MCF 10A (cell line): ENCODE results near the gene AKAP13. TPM values are rescaled to one million over a fixed set of nuclear protein-coding genes. Genes with fewer than 3 reads are reported as not detected.

ENCODE experiments used
- BruUV-seq: library from RNA; stranded (reverse); fragments of 400-500 nt; replicated peaks from 2 replicates; lab custom pipeline; 2021; lab: Mats Ljungman, UMichigan
- CTCF ChIA-PET: fragments of 300-600 bp; sonication (Branson Sonifier 250); formaldehyde crosslinking; extraction: SDS; loops from one replicate; lab custom pipeline; 2021; ENCODE audit warnings: antibody characterized with exemption, inconsistent platforms; lab: Yijun Ruan, JAX
- POLR2A ChIA-PET: fragments of 300-600, 350-650 bp; sonication (Branson Sonifier 250); formaldehyde crosslinking; extraction: SDS; loops from one replicate; lab custom pipeline; 2020; ENCODE audit warnings: antibody characterized with exemption, inconsistent platforms; lab: Yijun Ruan, JAX
- DNase-seq: peaks from one replicate; pipeline ENCODE4 v3.0.0-alpha.2; 2018; ENCODE audit not compliant: unreplicated experiment
- H3K27ac Mint-ChIP-seq: one replicate; pipeline ENCODE4 v1.8.0; 2022; ENCODE audit warnings: mild to moderate bottlenecking, low read depth, mixed read lengths; ENCODE audit not compliant: unreplicated experiment
- H3K27me3 Mint-ChIP-seq: one replicate; pipeline ENCODE4 v1.8.0; 2022; ENCODE audit warnings: mixed read lengths; ENCODE audit not compliant: insufficient read depth, unreplicated experiment
- H3K36me3 Mint-ChIP-seq: one replicate; pipeline ENCODE4 v1.8.0; 2022; ENCODE audit warnings: mild to moderate bottlenecking, moderate library complexity, mixed read lengths; ENCODE audit not compliant: insufficient read depth, unreplicated experiment
- H3K4me1 Mint-ChIP-seq: one replicate; pipeline ENCODE4 v1.8.0; 2022; ENCODE audit warnings: mixed read lengths; ENCODE audit not compliant: insufficient read depth, unreplicated experiment
- H3K4me3 Mint-ChIP-seq: one replicate; pipeline ENCODE4 v1.8.0; 2022; ENCODE audit warnings: mild to moderate bottlenecking, moderate library complexity, mixed read lengths; ENCODE audit not compliant: unreplicated experiment
- H3K9me3 Mint-ChIP-seq: one replicate; pipeline ENCODE4 v1.8.0; 2022; ENCODE audit warnings: mixed read lengths; ENCODE audit not compliant: unreplicated experiment
- intact Hi-C: fragments of 100-400 bp; cut with micrococcal nuclease; formaldehyde crosslinking; loops from 2 replicates; pipeline ENCODE4 v1.14.1; 2022
- total RNA-seq: library from RNA; stranded (reverse); gene quantifications from 2 replicates; pipeline ENCODE4 v1.2.3, GENCODE V29; 2022
- TF ChIP-seq, protein P1 (sequence below): fragments of 200-600 bp; IDR thresholded peaks from one replicate; pipeline ENCODE4 v1.8.0; 2022; ENCODE audit warnings: antibody characterized with exemption, mild to moderate bottlenecking; ENCODE audit not compliant: unreplicated experiment

AKAP13 gene
- total RNA-seq, 1 experiment from 2014 or later: 65.7 TPM

DNA sequence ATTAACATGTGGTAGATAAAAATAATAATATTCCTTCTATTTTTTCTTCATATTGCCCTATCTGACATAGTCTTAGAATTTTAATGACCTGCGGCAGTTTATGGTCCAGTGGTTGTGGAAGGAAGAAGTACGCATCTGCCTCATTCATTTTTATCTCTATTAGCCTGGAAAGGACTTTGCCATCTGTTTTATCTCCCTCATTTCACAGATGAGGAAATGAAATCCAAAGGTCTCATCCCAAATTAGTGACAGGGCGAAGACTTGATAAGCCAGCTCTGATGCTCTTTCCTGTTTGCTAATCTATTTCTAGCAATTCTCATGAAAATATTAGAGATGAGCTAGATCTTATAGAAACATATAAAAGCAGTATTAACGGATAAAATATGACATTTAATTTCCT, 301.0 kb downstream of the AKAP13 start:
- H3K9me3 Mint-ChIP-seq: no peaks in the 10 kb centered on the region
- CTCF ChIA-PET: no interaction called here
- no peaks in the 10 kb centered on the region for H3K27me3 Mint-ChIP-seq
- H3K27ac Mint-ChIP-seq: no peak overlapping the region
- POLR2A ChIA-PET: interaction anchor here (0.7 to 1.4 kb wide), 2 partner anchors 9 to 1877 kb away, joined by 3 to 4 read pairs; no protein-coding TSS in a partner anchor
- peaks cover 3% of the 10 kb centered on the region for H3K4me1 Mint-ChIP-seq
- DNase-seq: no peak
- BruUV-seq: no TSS peak
- TF ChIP-seq, protein P1, sequence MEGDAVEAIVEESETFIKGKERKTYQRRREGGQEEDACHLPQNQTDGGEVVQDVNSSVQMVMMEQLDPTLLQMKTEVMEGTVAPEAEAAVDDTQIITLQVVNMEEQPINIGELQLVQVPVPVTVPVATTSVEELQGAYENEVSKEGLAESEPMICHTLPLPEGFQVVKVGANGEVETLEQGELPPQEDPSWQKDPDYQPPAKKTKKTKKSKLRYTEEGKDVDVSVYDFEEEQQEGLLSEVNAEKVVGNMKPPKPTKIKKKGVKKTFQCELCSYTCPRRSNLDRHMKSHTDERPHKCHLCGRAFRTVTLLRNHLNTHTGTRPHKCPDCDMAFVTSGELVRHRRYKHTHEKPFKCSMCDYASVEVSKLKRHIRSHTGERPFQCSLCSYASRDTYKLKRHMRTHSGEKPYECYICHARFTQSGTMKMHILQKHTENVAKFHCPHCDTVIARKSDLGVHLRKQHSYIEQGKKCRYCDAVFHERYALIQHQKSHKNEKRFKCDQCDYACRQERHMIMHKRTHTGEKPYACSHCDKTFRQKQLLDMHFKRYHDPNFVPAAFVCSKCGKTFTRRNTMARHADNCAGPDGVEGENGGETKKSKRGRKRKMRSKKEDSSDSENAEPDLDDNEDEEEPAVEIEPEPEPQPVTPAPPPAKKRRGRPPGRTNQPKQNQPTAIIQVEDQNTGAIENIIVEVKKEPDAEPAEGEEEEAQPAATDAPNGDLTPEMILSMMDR: no peak
- no peak overlapping the region for H3K4me3 Mint-ChIP-seq
- intact Hi-C loops: no loop called here
- peaks cover 70% of the 10 kb centered on the region for H3K36me3 Mint-ChIP-seq

DNA sequence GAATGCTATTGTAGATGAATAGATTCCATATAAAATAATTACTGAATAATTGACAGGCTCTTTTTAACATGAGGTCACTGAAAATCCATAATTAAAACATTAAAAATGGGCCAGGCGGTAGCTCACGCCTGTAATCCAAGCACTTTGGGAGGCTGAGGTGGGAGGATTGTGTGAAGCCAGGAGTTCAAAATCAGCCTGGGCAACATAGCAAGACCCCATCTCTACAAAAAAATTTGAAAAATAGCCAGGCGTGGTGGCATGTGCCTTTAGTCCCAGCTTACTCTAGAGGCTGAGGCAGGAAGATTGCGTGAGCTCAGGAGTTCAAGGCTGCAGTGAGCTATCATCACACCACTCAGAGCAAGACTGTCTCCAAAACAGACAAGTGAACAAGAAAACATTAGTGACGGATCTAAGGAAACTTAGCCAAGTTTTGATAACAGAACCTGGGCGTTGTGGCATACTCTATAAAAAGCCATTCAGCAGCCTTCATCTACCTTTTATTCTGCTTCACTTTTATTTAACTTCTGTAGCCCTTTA, 303.8 kb downstream of the AKAP13 start:
- Mint-ChIP-seq H3K9me3 (no peaks in the 10 kb centered on the region), H3K4me1 (no peaks in the 10 kb centered on the region), H3K27ac (no peak overlapping the region), H3K27me3 (no peaks in the 10 kb centered on the region), H3K4me3 (no peak overlapping the region), H3K36me3 (peaks cover 78% of the 10 kb centered on the region)
- no TSS peak for BruUV-seq
- no peak for DNase-seq
- ChIA-PET POLR2A (no interaction called here), CTCF (no interaction called here)
- TF ChIP-seq, protein P1: no peak
- intact Hi-C loops: no loop called here

DNA sequence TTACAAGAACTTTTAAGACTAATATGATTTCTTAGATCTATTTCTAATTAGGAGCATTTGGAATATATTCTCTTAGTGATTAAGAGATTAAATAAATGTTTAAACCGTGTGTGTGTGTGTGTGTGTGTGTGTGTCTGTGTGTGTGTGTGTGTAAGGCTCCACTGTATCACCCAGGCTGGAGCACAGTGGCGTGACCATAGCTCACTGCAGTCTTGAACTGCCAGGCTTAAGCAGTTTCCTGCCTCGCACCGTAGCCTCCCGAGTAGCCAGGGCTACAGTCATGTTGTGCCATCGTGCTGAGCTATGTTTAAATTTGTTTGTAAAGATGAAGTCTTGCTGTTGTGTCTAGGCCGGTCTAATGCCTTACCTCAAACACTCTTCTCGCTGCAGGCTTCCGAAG, 305.0 kb downstream of the AKAP13 start:
- TF ChIP-seq, protein P1: no peak
- H3K4me3 Mint-ChIP-seq: no peak overlapping the region
- ChIA-PET POLR2A (no interaction called here), CTCF (no interaction called here)
- no peaks in the 10 kb centered on the region for H3K4me1 Mint-ChIP-seq
- H3K9me3 Mint-ChIP-seq: no peaks in the 10 kb centered on the region
- BruUV-seq: no TSS peak
- DNase-seq: no peak
- no peaks in the 10 kb centered on the region for H3K27me3 Mint-ChIP-seq
- peaks cover 83% of the 10 kb centered on the region for H3K36me3 Mint-ChIP-seq
- intact Hi-C loops: no loop called here
- no peak overlapping the region for H3K27ac Mint-ChIP-seq

DNA sequence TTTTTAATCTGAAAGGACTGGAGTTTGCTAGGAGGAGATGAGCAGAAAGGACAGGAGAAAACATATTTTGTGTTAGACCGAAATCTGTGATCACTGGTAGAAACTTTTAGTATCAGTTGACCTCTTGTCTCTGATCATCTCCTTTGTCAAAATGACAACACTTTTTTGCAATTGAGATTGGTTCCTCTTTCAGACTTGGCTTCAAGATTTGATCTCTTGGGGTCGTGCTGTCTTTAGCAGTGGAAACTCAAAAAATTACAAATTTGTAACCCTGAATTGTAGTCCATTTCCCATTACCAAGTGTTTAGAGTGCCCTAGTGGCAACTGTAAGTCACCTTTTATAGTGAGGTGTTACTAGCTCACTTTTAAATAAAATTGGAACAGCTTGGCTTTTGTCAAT, 306.9 kb downstream of the AKAP13 start:
- ChIA-PET POLR2A (interaction anchor here (0.7 to 1.4 kb wide), 2 partner anchors 13 to 22 kb away, joined by 3 to 4 read pairs; no protein-coding TSS in a partner anchor), CTCF (interaction anchor here (1.2 kb wide), 1 partner anchor 202 kb away, joined by 4 read pairs; no protein-coding TSS in a partner anchor)
- Mint-ChIP-seq H3K36me3 (peaks cover 71% of the 10 kb centered on the region), H3K27me3 (no peaks in the 10 kb centered on the region), H3K9me3 (no peaks in the 10 kb centered on the region), H3K4me3 (no peak overlapping the region), H3K27ac (no peak overlapping the region), H3K4me1 (no peaks in the 10 kb centered on the region)
- DNase-seq: no peak
- BruUV-seq: no TSS peak
- intact Hi-C loops: no loop called here
- TF ChIP-seq, protein P1: no peak
